GM19099 (cell line): ENCODE data around the gene RYR2.

Experiments
- POLR2A ChIP-seq: IDR thresholded peaks from 3 replicates; pipeline ENCODE4 v1.6.1; 2011; ENCODE audit warnings: low read depth; ENCODE audit not compliant: insufficient read length; ENCODE audit errors: extremely low read depth

RYR2 gene

GRCh38 chr1:237405912-237406311, 363.9 kb downstream of the RYR2 start:
- TF ChIP-seq POLR2A, result no peak

- no peak for TF ChIP-seq POLR2A
These were observed 369.6 kb downstream of the RYR2 start for GRCh38 chr1:237411621-237412020.

- TF ChIP-seq POLR2A, result no peak
These were observed 375.1 kb downstream of the RYR2 start for GRCh38 chr1:237416924-237417655.

- no peak for TF ChIP-seq POLR2A
These were observed 386.8 kb downstream of the RYR2 start for GRCh38 chr1:237428809-237429208.

GRCh38 chr1:237429252-237429651, 387.3 kb downstream of the RYR2 start:
- TF ChIP-seq POLR2A, result no peak

- no peak for TF ChIP-seq POLR2A
These were observed 389.5 kb downstream of the RYR2 start for GRCh38 chr1:237431448-237431847.

GRCh38 chr1:237440346-237440745, 398.4 kb downstream of the RYR2 start:
- no peak for TF ChIP-seq POLR2A

GRCh38 chr1:237444120-237444790, 402.3 kb downstream of the RYR2 start:
- TF ChIP-seq POLR2A, result no peak

GRCh38 chr1:237448042-237448441, 406.1 kb downstream of the RYR2 start:
- no peak for TF ChIP-seq POLR2A

GRCh38 chr1:237457573-237457972, 415.6 kb downstream of the RYR2 start:
- no peak for TF ChIP-seq POLR2A

- TF ChIP-seq POLR2A, result no peak
These were observed 425.3 kb downstream of the RYR2 start for GRCh38 chr1:237467320-237467719.

GRCh38 chr1:237470712-237471338, 428.8 kb downstream of the RYR2 start:
- TF ChIP-seq POLR2A, result no peak

GRCh38 chr1:237471377-237471776, 429.4 kb downstream of the RYR2 start:
- TF ChIP-seq POLR2A, result no peak

GRCh38 chr1:237471956-237472355, 430.0 kb downstream of the RYR2 start:
- no peak for TF ChIP-seq POLR2A

- no peak for TF ChIP-seq POLR2A
These were observed 431.9 kb downstream of the RYR2 start for GRCh38 chr1:237473854-237474253.

GRCh38 chr1:237478082-237478481, 436.1 kb downstream of the RYR2 start:
- TF ChIP-seq POLR2A, result no peak
